ENCODE measurements around the gene GSTA1.

Gene GSTA1

DNA sequence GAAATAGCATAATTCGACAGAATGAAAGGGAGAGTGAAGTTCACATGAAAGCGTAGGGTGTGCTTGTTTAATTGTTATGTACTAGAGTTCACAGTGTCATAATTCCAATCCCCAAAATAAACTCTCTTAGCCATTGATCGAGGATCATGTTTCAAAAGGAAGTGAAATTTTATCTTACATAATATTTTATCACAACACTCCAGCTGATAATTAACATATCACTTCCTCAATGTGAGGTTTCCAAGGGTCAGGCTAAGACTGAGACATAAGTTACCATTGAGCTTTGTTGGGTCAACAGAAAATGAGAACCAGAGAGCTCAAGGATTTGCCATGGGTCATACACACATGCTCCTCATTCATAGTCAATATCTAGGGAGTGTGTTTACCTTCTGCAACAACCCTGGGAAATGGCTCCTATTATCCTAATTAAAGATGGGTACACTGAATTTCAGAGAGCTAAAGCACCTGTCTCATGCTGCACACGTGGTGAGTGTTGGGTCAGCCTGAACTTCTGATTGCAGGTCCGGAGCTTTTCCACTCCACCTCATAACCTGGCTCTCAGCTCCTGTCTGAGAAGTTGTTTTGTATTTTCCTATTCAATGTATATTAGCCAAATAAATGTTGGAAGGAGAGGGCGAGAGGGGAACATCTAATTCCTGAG lies 43.4 kb downstream of the GSTA1 start:
- TF ChIP-seq, protein P1, sequence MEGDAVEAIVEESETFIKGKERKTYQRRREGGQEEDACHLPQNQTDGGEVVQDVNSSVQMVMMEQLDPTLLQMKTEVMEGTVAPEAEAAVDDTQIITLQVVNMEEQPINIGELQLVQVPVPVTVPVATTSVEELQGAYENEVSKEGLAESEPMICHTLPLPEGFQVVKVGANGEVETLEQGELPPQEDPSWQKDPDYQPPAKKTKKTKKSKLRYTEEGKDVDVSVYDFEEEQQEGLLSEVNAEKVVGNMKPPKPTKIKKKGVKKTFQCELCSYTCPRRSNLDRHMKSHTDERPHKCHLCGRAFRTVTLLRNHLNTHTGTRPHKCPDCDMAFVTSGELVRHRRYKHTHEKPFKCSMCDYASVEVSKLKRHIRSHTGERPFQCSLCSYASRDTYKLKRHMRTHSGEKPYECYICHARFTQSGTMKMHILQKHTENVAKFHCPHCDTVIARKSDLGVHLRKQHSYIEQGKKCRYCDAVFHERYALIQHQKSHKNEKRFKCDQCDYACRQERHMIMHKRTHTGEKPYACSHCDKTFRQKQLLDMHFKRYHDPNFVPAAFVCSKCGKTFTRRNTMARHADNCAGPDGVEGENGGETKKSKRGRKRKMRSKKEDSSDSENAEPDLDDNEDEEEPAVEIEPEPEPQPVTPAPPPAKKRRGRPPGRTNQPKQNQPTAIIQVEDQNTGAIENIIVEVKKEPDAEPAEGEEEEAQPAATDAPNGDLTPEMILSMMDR (IDR thresholded peaks at IDR 0.05) = no peak

DNA sequence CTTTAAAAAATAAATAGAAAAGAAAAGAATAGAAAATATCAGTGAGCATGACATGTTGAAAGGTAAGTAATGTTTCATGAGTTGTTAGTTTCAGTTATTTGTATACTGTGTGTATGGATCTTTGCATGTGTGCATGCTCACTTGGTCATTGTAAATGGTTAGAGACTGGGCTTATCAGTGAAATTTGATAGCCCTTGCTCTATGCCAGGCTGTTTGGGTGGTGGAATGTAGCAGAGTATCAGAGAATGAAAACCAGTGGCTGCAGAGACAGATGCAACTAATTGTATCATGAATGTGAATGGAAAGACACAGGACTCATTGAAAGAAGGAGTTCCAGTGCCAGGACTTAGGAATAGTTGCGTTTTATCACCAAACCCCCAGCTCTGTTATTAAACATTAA lies 44.5 kb downstream of the GSTA1 start:
- TF ChIP-seq, protein P1 (IDR thresholded peaks at IDR 0.05) = no peak

DNA sequence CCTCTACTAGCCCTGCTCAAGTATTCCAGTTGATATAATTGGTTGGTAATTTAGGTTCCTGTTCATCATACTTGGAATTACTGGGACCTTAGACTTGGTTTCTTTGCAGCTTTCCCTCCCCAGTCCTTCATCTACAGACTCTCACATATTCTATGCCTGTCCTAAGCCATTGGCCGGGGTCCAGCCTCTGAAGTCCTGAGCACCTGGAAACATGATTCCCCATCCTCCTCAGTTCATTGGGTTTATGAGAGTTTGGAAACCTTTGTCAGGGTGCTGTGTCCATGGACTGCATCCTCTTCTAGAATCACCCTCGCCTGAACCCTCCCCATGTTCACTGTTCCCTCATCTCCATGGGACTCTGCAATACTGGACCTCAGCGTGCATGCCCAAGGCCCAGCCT lies 49.2 kb downstream of the GSTA1 start:
- TF ChIP-seq, protein P1 (IDR thresholded peaks at IDR 0.05) = no peak

DNA sequence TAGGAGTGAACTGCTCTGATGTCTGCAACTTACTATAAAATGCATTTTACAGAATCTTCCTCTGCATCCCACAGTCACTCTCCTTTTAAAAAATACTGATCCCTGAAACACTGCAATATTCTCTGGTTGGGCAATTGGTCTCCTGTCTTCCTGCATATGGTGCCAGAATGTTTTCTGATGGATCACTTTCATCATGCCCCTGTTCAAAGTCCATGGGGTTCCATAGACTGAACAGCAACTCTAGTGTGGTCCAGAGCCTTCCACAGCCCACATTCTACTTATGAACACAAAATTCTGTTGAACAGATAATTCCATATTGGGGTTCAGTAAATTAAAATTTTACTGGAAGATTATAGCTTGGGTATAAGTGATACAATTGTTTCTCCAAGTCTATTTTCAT lies 51.3 kb downstream of the GSTA1 start:
- TF ChIP-seq, protein P1 (IDR thresholded peaks at IDR 0.05) = no peak

DNA sequence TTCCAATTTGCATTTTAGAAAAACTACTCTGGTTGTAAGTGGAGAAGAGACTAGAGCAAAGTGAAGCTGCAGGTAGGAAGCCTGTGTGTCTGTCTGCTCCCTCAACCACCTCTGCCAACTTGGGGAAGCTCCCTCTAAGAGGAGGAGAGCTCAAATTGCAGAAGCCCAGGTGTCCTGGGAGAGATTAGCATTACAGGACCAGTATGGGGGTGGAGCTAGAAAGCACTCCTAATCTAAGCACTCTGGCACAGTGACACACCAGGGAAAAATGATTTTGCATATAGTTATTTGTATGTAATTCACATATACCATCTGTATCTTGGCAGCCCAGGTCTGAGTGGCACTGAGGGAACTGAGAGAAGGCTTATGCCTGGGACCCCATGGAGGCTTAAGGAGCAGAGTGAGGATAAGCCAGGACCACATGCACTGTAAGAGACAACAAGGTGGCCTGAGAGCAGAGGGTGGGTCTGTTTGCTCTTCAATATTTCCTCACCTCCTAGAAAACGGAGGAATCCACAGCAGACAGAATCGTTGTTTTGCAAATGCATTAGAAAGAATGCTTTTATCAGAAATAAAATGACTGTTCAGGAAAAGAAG lies 54.0 kb downstream of the GSTA1 start:
- TF ChIP-seq, protein P1 (IDR thresholded peaks at IDR 0.05) = no peak

DNA sequence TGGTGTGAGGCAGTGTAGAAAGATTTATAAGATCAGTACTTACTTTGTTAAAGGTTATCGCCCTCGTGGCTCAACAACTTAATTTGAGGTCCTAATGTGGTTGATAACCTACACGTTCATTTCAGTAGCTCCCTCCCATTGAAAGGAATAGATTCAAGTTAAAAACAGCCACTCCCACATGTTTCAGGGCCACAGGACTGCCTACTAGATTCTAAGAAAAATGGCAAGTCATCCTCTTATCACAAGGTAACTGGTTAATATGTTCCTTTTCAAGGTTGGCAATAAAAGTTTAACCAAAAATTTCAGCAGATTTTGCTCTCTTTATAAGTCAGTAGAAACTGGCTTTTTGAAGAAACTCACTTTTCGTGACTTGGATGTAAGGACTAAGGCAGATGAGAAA lies 57.4 kb downstream of the GSTA1 start:
- TF ChIP-seq, protein P1 (IDR thresholded peaks at IDR 0.05) = no peak

DNA sequence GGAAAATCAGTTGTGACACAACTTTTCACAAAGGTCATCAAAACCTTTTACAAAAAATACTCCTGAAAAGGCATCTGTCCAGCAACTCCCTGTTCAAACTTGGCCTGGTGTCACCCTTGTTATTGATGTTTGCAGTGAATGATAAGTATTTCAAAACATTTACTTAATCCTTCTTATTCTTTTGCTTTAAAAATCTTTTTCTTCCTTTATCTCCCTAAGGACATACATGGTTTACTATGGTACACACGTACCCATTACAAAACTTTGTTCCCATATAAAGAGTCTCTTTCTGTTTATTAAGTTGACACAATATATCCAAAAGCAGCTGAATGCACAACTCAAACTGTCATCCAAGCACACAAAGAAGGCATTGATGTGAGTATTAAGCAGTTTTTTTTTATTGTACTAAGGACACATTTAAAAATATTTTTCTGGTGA lies 57.8 kb downstream of the GSTA1 start:
- TF ChIP-seq, protein P1 (IDR thresholded peaks at IDR 0.05) = no peak

All from LNCAP (cell line).